GM10847 (cell line): ENCODE measurements around the gene BMP5.

Experiments used
- POLR2A ChIP-seq: IDR thresholded peaks from 2 replicates; pipeline ENCODE4 v1.6.1; 2011; ENCODE audit not compliant: insufficient read length; ENCODE audit errors: extremely low read depth

Gene BMP5

DNA sequence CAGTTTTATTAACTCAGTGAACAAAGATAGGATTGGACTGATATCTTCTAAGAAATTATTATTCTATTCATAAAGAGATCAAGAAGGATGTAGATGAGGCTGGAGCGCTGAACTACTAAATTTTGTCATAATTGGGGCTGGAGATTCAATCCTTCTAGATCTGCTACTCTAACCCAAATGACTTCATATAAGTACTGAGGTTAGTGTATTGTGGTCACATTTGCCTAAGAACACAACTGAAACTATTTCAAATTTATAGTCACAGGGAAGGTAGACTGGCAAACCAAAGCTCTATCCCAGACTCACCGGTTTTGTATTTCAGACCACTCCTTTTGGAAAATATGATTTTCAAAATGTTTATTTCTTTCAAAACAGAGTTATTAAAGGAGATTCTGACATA is 96.7 kb downstream of the BMP5 start:
- TF ChIP-seq POLR2A: no peak

DNA sequence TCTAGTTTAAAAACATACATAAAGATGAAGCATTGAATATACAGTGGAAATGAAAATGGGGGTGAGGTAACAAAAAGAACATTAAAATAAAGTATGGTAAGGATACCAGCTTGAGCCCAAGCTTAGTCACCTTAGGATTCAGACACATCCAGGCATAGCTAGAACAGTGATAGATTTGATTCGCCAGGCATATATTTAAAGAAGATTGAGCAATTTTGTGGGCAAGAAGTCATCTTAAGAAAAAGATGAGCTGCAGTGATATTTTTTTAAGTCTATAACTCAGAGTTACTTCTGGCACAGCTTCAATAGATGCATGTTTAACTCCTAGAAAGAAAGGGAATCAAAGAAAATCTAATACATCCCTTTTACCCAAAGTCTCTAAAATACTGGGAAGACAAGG is 97.9 kb downstream of the BMP5 start:
- no peak for TF ChIP-seq POLR2A

DNA sequence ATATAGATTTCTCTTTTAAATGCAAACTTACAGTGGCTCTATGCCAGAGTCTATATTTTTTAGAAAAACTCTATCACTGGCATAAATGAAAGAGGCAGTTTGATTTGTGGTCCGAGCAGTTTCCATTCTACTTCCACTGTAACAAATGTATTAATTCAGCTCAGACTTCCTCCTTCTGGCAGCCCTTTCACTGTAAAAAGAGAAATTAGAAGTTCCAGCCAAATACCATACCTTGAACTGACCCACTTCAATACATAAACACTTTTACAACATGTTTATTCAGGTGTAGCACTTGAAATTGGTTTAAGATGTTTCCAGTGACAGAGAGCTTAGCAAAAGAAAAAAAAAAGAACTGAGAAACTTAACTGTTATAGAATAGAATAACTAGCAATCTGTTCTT is 99.3 kb downstream of the BMP5 start:
- TF ChIP-seq POLR2A: no peak

DNA sequence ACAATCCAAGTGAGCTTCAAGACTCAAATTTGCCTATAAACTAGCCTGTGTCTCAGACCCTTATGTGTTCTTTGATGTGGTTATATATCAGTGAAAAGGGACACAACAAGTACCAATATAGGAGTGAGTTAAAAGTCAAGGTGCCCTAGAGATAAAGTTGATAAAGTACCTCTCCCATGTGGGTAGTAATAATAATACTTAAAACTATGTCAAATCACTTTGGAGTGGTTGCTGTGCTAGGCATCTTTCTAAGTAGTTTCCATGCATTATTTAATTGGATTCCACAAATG is 100.4 kb downstream of the BMP5 start:
- no peak for TF ChIP-seq POLR2A

DNA sequence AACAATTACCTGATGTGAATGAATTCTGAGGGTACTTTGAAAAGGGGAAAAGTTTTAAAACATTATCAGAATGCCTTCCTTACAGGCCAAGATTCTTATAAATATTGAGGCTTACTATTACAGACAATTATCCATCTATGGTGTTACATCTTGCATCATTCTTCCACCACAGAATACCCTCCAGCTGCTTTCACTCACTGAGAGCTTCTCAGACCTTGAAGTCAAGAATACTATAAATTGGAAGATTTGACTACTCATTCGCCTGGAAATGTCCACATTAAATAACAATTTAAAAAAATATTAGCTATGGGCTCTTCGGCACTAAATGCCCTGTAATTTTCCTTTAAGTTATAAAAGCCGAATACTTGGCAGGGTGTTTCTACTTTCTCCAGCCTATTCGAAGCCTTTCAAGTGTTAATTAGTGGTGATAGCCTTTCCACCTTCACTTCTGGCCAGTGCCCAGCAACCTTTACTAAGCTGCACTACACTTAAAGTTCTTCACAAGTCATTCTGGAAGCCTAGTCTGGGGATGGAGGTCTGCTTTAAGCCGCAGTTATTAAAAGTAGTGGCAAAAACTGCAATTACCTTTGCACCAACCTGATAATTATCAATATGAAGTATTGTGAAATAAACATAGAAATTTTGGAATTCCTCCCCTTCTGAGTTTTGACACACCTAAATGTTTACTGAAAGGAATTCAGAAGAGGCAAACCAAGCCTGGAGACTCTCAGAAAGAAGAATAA is 100.9 kb downstream of the BMP5 start:
- no peak for TF ChIP-seq POLR2A

DNA sequence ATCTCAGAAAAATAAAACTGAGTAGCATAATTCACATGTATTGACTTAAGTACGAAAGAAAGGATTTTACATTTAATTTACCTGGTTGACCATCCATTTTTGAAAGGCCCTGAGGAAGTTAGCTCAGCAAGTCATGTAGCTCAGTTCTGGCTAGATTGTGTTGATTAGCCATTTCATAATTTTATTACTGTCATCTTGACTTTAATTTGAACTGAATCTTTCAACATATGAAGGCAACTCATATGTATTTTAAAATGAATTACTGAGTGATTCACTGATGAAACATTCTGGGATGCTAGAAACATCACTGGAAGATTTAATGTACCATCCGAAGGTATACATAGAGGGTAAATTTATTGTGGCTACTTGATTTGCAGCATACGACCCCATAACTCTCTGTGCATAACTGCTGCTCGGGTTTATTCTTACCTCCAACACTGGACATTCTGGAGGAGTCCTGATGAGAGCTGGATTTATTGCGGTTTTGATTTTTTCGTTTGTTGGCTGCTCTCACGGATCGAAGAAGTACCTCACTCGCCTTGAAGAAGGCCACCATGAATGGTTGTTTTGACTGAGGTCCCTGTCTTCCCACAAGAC is 101.7 kb downstream of the BMP5 start:
- TF ChIP-seq POLR2A: no peak

DNA sequence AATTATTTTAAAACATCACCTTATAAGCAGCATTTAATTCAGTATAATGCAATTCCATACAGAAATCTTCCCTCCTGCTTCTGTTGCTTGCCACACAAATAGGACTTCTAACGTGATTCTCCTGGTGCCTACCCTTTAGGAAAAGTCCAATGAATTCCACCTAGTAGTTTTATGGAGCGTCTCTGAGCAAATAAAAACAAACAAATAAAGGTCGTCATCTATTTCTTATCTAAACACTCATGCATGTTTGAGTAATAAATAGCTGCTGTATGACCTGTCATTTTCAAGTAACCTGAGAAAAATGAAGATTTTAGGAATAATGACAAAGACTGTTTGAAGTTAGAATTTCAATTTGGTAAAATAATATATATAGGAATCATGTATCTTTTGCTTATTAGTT is 102.7 kb downstream of the BMP5 start:
- TF ChIP-seq POLR2A: no peak

DNA sequence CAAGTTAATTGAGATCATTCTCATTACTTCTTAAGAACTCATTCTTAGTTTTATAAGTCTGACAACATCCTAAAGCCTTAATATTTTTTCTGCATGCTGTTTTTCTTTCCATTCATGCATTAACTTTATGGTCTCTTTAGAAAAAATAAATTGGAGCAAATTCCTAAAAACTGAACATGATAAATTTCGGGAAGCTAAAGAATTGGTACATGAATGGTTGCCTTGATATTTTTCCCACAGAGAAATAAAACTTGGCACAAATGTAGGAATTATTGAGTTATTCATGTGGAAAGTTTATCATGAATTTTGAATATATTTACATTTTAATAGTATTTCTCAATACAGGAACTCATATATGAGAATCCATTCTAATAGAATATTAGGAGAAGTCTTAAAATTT is 115.9 kb downstream of the BMP5 start:
- TF ChIP-seq POLR2A: no peak

DNA sequence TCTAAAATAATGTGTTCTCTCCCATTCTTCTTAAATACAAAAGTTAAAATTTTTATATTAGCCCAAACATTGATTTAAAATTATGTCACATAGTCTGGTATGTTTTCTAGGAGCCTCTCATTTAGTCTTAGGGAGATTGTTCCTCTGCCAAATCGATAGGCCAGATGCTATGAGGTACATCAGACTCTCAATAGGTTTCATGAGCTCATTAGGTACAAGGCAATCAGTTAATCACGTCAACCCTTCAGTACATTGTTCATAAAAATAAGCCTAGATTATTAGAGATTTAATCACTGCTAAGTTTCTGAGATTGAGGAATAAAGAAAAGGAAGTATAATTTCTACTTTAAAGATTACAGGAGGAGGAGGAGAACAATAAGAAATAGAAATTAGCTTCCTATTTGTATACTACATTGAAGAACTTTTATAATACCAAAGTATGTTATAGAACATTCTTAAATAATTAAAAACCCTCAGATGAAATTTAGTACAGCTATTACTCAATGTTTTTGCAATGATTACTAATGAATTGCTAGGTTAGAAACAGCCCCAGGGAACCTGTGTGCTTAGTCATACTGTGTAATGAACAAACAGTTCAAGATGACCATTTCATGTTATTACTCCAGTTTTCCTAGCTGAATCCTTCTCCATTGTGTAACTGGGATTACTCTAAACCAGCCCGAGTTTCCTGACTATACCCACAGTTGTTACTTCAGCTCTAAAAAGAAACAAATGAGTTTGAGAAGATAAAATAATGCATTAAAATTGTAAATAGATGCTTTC is 117.0 kb downstream of the BMP5 start:
- TF ChIP-seq POLR2A: no peak

DNA sequence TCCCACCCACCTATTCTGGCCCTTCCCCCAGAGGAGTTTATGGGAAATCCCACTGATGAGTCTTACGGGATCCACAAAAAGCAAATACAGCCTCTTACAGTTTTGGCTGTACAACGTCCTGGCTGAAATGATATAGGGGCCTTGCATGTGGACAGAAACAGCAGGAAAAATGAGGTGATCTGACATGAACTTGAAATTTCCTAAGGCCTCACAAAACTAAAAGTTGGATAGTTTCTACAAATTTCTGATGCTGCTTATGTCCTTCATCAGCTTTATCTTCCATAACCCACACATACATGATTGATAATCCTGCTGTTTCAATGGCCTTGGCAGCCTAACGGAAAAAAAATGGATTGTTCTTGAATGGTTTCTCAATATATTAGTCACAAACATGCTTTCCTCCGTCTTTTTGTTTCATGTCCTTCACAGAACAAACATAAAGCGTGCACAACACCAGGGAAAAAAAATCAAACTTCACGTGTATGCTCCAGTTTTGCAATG is 118.8 kb downstream of the BMP5 start:
- TF ChIP-seq POLR2A: no peak

DNA sequence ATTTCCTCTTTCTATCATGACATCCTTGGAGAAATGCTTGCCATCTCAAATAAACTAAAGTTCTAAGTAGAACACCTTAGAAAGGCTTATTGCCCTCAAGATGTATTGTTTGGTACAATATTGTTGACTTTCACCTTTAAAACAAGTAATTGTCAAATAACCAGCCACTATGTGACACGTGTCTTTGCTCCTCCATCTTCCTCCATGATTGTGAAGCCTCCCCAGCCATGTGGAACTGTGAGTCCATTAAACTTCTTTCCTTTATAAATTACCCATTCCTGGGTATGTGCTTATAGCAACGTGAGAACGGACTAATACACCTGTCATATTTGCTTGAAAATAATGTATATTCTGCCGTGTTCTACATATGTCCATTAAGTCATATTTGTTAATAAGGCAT is 126.5 kb downstream of the BMP5 start:
- TF ChIP-seq POLR2A: no peak

DNA sequence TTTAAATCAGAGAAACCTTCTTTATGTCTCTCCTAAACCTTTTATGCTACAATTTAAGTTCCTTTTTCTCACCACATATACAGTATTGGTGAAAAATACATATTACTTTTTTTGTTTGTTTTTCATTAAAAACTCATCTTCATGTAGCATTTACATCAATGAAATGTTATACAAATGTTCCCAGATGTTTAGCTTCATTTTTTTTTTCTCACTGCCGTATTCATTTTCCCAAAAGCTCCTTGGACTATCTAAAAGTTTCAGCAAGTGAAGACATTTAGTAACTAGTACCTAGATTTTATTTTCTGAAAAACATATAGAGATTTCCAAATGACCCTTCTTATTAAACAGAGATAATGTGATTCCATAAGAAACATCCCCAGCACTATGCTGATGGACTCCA is 128.9 kb downstream of the BMP5 start:
- TF ChIP-seq POLR2A: no peak

DNA sequence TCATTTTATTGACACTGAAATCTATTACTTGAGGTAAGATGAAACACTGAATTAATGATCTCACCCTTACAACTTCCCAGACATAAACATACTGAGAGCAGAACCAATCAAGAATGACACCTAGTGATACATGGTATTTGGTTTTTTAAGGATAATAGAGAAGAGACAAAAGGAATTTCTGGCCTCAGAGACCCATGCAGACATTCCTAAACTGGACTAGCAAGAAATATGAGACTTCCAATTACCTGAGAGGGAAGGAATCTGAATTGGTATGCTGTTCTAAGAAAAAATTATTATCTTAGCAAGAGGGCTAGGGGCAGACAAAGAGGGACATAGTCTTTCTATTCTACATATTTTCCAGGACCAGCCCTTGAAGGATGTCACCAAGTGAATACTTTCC is 141.1 kb downstream of the BMP5 start:
- TF ChIP-seq POLR2A: no peak

DNA sequence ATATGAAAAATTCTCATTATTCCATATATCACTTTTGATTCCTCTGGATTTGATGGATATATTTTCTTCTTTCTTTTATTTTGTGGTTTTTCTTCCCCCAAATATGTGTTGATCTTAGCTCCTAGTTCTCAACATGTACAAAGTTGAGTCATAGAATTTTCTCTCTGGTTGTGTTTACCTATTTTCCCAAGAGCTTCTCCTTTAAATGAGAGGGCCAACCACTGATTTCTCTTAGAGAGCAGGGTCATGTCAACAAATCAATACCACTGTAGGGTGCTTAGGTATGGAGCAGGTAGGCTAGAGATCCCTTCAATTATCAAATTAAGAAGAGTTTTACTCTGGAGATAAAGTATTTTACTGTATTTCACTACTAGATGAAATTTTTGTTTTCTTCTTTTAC is 145.7 kb downstream of the BMP5 start:
- no peak for TF ChIP-seq POLR2A

DNA sequence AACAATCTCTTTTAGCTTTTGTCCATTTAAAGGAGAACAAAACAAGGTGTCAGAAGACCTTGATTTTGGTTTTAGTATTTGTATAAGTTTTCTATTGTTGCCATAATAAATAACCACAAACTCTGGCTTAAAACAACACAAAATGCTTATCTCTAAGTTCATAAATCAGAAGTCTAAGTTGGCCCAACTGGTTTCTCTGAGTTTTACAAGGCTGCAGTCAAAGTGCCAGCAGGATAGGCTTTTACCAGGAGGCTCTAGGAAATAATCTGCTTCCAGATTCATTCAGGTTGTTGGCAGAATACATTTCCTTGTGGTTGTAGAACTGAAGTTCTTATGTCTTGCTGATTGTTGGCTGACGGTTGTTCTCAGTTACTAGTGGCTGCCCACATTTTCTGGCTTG is 149.2 kb downstream of the BMP5 start:
- no peak for TF ChIP-seq POLR2A

DNA sequence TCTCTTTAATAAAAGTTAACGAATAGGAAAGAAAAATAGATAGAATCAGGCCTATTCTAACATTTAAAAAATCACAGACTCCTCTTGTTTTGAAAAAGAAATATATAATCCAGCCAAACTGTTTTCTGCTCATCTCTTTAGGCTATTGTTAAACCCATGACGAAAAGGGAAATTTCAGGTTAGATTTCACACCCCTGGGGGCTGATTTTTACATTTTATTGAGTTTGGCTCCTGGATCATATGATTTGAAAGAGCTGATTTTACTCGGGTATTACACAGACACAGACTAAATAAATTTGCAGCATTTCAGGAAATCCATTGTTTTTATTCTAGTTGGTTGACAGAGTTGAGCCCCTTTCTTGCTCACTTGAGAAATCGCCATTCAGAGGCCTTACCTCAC is 160.6 kb downstream of the BMP5 start:
- TF ChIP-seq POLR2A: no peak
